NCI-H187 treated with DMSO at 0.1 percent for 48 hours (cell line): Measurements from ENCODE around the gene CDK4.

Experiments
- DNase-seq: peaks from one replicate; lab custom pipeline; 2025; lab: John Stamatoyannopoulos, UW

The CDK4 gene

GRCh38 chr12:57738661-57739237 is 13.4 kb downstream of the CDK4 start, which contains the start of gene AGAP2:
AGAP2 (minus strand) TSS chr12:57738742; CDS start chr12:57738246, 496 bp downstream.
- no peak for DNase-seq

- no peak for DNase-seq
Measured at GRCh38 chr12:57737467-57738460, 14.3 kb downstream of the CDK4 start.

GRCh38 chr12:57736741-57737466 is 15.2 kb downstream of the CDK4 start:
- DNase-seq: no peak

- no peak for DNase-seq
Measured at GRCh38 chr12:57735952-57736740, 16.0 kb downstream of the CDK4 start.

- no peak for DNase-seq
Measured at GRCh38 chr12:57735198-57735855, 16.8 kb downstream of the CDK4 start.

GRCh38 chr12:57734591-57734990 is 17.5 kb downstream of the CDK4 start:
- DNase-seq: no peak

GRCh38 chr12:57733928-57734327 is 18.2 kb downstream of the CDK4 start:
- DNase-seq: no peak

GRCh38 chr12:57732726-57733593 is 19.1 kb downstream of the CDK4 start:
- DNase-seq: no peak

GRCh38 chr12:57732270-57732669 is 19.8 kb downstream of the CDK4 start:
- DNase-seq: no peak

GRCh38 chr12:57731411-57732080 is 20.6 kb downstream of the CDK4 start:
- DNase-seq: no peak

GRCh38 chr12:57730336-57731067 is 21.6 kb downstream of the CDK4 start:
- DNase-seq: no peak

GRCh38 chr12:57729321-57729844 is 22.7 kb downstream of the CDK4 start:
- no peak for DNase-seq

GRCh38 chr12:57727758-57728395 is 24.2 kb downstream of the CDK4 start:
- no peak for DNase-seq

GRCh38 chr12:57726884-57727757 is 25.0 kb downstream of the CDK4 start:
- DNase-seq: no peak

- peak; percentile 39 for DNase-seq
Measured at GRCh38 chr12:57726151-57726883, 25.8 kb downstream of the CDK4 start.

- no peak for DNase-seq
Measured at GRCh38 chr12:57725851-57726150, 26.3 kb downstream of the CDK4 start.
